Thyroid gland (tissue), 4 donors: ENCODE measurements around the gene IPP. TPM values are rescaled to one million over a fixed set of nuclear protein-coding genes. Genes with fewer than 3 reads are reported as not detected.

Experiments used
- DNase-seq, 2 donors: peaks; one replicate each; pipeline ENCODE4 v3.0.0-alpha.2; 2019
- H3K27ac ChIP-seq, 3 donors: fragments of 200-600 bp; sonication (generic); 1 replicate in 2 of 3; 2 replicates in 1 of 3; pipeline ENCODE4 v1.5.1; 2016 to 2019; ENCODE audit warnings: mild to moderate bottlenecking in 1 of 3, moderate library complexity in 1 of 3
- H3K27me3 ChIP-seq: fragments of 200-600 bp; sonication (generic); one replicate; pipeline ENCODE4 v1.5.1; 2019
- H3K36me3 ChIP-seq, 2 donors: fragments of 200-600 bp; sonication (generic); one replicate each; pipeline ENCODE4 v1.5.1; 2016 to 2019
- H3K4me1 ChIP-seq, 2 donors: fragments of 200-600 bp; sonication (generic); one replicate each; pipeline ENCODE4 v1.5.1; 2017 to 2019
- H3K4me3 ChIP-seq, 3 donors: fragments of 200-600 bp; sonication (generic); replicated peaks in 1 of 3; 1 replicate in 2 of 3; 2 replicates in 1 of 3; pipeline ENCODE4 v1.5.1; 2016; ENCODE audit warnings: mild to moderate bottlenecking in 1 of 3
- H3K9me3 ChIP-seq: fragments of 200-600 bp; sonication (generic); one replicate; pipeline ENCODE4 v1.5.1; 2017
- CTCF ChIP-seq, 6 experiments: fragments of 200-600 bp in 3 of 6; fragments of 450-650 bp in 3 of 6; sonication (generic) in 3 of 6; IDR thresholded peaks; one replicate each; pipeline ENCODE4 v1.5.1; 2016 to 2019; ENCODE audit warnings: antibody characterized with exemption in 6 of 6, mild to moderate bottlenecking in 2 of 6, inconsistent platforms in 1 of 6, moderate library complexity in 1 of 6
- POLR2A ChIP-seq, 2 donors: fragments of 450-650 bp; IDR thresholded peaks; one replicate each; pipeline ENCODE4 v1.6.1; 2017; ENCODE audit warnings: antibody characterized with exemption in 2 of 2, mild to moderate bottlenecking in 2 of 2, moderate library complexity in 1 of 2
- WGBS, 2 donors: methylation state at CpG; one replicate each; pipeline ENCODE4 v1.1.5; 2017; 5-methylcytosine and 5-hydroxymethylcytosine counted together
- intact Hi-C: fragments of 100-400 bp; cut with DNase I; formaldehyde crosslinking; loops from one replicate; pipeline ENCODE4 v1.15.1; 2023
- total RNA-seq, 4 donors: library from RNA; depleted of rRNA; stranded (reverse); fragments of >200 nt; gene quantifications; one replicate each; pipeline ENCODE4 v1.2.3, GENCODE V29; 2016

The IPP gene
- total RNA-seq, 4 donors from 2014 or later = 14.9 to 20.1 (median 17.8) TPM

- intact Hi-C loops = loop anchor here (10.0 kb wide), 1 partner anchor 67 kb away; the partner anchor contains the start of gene IPP
- no peaks in the 10 kb centered on the region for H3K9me3 ChIP-seq
- H3K36me3 ChIP-seq = peaks cover 0 to 1% of the 10 kb centered on the region in 2 donors
- H3K4me3 ChIP-seq = peak within 1 kb of the TSS in 2 of 3 donors; percentile 57 to 76
- peak; percentile 68 to 70 for DNase-seq
- WGBS, 2 donors = 3 to 4% methylated on average over 20 to 24 of the region's 24 CpGs
- no peaks in the 10 kb centered on the region for H3K27me3 ChIP-seq
- H3K4me1 ChIP-seq = peaks cover 11 to 21% of the 10 kb centered on the region in 2 donors
- peak within 1 kb of the TSS; percentile 90 to 98 (median 94) for H3K27ac ChIP-seq
- TF ChIP-seq POLR2A (IDR thresholded peaks at IDR 0.05) (peak in 1 of 2 donors; percentile 41), CTCF (IDR thresholded peaks at IDR 0.05) (peak in 4 of 6 experiments; percentile 7 to 34 (median 18))
Measured at GRCh38 chr1:45687754-45688740, 62.4 kb downstream of the IPP start, which contains the start of gene TMEM69. TMEM69 (plus strand) TSS chr1:45688181; CDS start chr1:45691069, 2,888 bp downstream.

GRCh38 chr1:45687014-45687753 lies 63.3 kb downstream of the IPP start:
- H3K36me3 ChIP-seq = no peaks in the 10 kb centered on the region
- peak overlapping the region; percentile 63 to 91 (median 76) for H3K4me3 ChIP-seq
- no peaks in the 10 kb centered on the region for H3K9me3 ChIP-seq
- peak; percentile 98 to 99 for DNase-seq
- peak overlapping the region; percentile 90 to 98 (median 94) for H3K27ac ChIP-seq
- no peak for TF ChIP-seq CTCF (IDR thresholded peaks at IDR 0.05)
- TF ChIP-seq POLR2A (IDR thresholded peaks at IDR 0.05) = peak; percentile 75 to 93
- no peaks in the 10 kb centered on the region for H3K27me3 ChIP-seq
- whole genome bisulfite sequencing, 2 donors = 1 to 3% methylated on average over 29 to 30 of the region's 44 CpGs
- intact Hi-C loops = loop anchor here (10.0 kb wide), 1 partner anchor 68 kb away; the partner anchor contains the start of gene IPP
- peaks cover 17 to 28% of the 10 kb centered on the region in 2 donors for H3K4me1 ChIP-seq

DNA sequence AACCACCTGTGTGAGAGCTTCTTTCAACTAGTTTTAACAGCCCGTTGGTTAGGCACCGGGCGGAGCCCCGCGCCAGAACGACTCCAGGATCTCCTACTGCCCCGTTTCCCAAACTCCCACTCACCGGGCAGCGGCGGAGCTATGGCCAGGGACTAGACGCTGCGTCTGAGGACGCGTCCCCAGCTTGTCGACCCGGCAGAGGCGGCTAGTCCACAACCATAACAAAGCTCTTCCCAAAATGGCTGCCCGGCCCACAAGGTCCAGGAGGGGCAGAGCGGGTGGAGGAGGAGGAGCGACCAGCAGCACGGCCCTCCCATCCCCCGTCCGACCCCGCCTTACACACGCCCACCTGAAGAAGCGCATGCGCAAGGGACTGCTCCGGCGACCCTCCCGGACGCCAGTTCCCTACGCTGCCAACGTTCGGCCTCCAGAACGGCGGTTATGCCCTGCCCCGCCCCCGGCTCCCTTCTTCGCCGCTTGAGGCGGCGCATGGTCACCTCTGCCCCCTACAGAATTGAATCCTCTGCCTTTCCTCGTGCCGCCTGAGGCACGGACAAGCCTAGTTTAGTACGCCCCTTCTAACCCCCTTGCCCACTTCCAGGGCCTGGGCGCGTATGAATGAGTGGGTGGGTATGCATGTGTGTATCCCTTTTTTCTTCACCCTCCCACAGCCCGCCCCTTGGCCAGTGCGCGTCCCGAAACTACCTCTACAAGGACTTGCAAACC lies 64.0 kb downstream of the IPP start, which contains the start of gene GPBP1L1:
TSS of gene GPBP1L1 (minus strand) at position 246 of the 726 bp plus-strand sequence. CDS start 27,446 bp downstream, outside the sequence.
- no peaks in the 10 kb centered on the region for H3K36me3 ChIP-seq
- peak within 1 kb of the TSS; percentile 90 to 98 (median 94) for H3K27ac ChIP-seq
- WGBS, 2 donors = 0 to 1% methylated on average over 21 to 29 of the region's 52 CpGs
- peak; percentile 8 to 88 for TF ChIP-seq POLR2A (IDR thresholded peaks at IDR 0.05)
- TF ChIP-seq CTCF (IDR thresholded peaks at IDR 0.05) = no peak
- intact Hi-C loops = loop anchor here (10.0 kb wide), 1 partner anchor 68 kb away; the partner anchor contains the start of gene IPP
- peaks cover 25 to 35% of the 10 kb centered on the region in 2 donors for H3K4me1 ChIP-seq
- H3K27me3 ChIP-seq = no peaks in the 10 kb centered on the region
- H3K9me3 ChIP-seq = no peaks in the 10 kb centered on the region
- peak; percentile 97 for DNase-seq
- H3K4me3 ChIP-seq = peak within 1 kb of the TSS; percentile 63 to 91 (median 82)

- H3K4me1 ChIP-seq = peaks cover 30 to 40% of the 10 kb centered on the region in 2 donors
Measured at GRCh38 chr1:45686015-45686287, 64.5 kb downstream of the IPP start.

More at GRCh38 chr1:45686015-45686287, 64.5 kb downstream of the IPP start:
- Histone ChIP-seq H3K36me3 (no peaks in the 10 kb centered on the region), H3K4me3 (peak overlapping the region; percentile 42 to 91 (median 82)), H3K9me3 (no peaks in the 10 kb centered on the region), H3K27me3 (no peaks in the 10 kb centered on the region), H3K27ac (peak overlapping the region; percentile 72 to 98 (median 94))
- DNase-seq = peak; percentile 92 to 93
- TF ChIP-seq POLR2A (IDR thresholded peaks at IDR 0.05) = no peak
- intact Hi-C loops = loop anchor here (10.0 kb wide), 1 partner anchor 69 kb away; the partner anchor contains the start of gene IPP
- WGBS, 2 donors = 0% methylated on average over 23 to 24 of the region's 27 CpGs
